Brain microvascular endothelial cell (primary cell): ENCODE results near the gene FAM110C.
"Not testable (repeated sequence)": the region's sequence is repeated elsewhere in the genome, so short reads cannot be mapped to it uniquely, and the experiment has no call there.

Experiments
- DNase-seq: peaks from one replicate; pipeline ENCODE4 v3.0.0-alpha.2; 2020
- H3K27ac ChIP-seq: fragments of 250-450 bp; sonication (Bioruptor Pico); 2 replicates; pipeline ENCODE4 v1.5.1; 2020; ENCODE audit warnings: mild to moderate bottlenecking, moderate library complexity
- H3K27me3 ChIP-seq: fragments of 250-450 bp; sonication (Bioruptor Pico); replicated peaks from 2 replicates; pipeline ENCODE4 v1.5.1; 2020; ENCODE audit warnings: mild to moderate bottlenecking
- H3K36me3 ChIP-seq: fragments of 250-450 bp; sonication (Bioruptor Pico); replicated peaks from 2 replicates; pipeline ENCODE4 v1.5.1; 2020; ENCODE audit warnings: mild to moderate bottlenecking
- H3K4me3 ChIP-seq: 2 replicates; pipeline ENCODE4 v1.5.1; 2011; ENCODE audit warnings: low read depth, mild to moderate bottlenecking, control low read depth, low read length, moderate library complexity
- CTCF ChIP-seq: IDR thresholded peaks from 2 replicates; pipeline ENCODE4 v1.5.1; 2011; ENCODE audit warnings: low read depth, mild to moderate bottlenecking, moderate library complexity, low read length, control low read depth, inconsistent platforms; ENCODE audit errors: missing control alignments
- in situ Hi-C: cut with HindIII; loops from 2 replicates; pipeline ENCODE4 v1.10.0; 2017; ENCODE audit warnings: low sequenced_read_pairs, low pct_ligation_motif_present

The FAM110C gene

GRCh38 chr2:19505-19904 is 26.8 kb downstream of the FAM110C start:
- Histone ChIP-seq H3K27me3 (no peaks in the 10 kb centered on the region), H3K27ac (no peak overlapping the region), H3K36me3 (no peaks in the 10 kb centered on the region), H3K4me3 (no peak overlapping the region)
- DNase-seq, result no peak
- in situ Hi-C loops, result no loop called here
- TF ChIP-seq CTCF, result no peak

GRCh38 chr2:18402-19271 is 27.7 kb downstream of the FAM110C start:
- DNase-seq, result no peak
- no peak overlapping the region for H3K4me3 ChIP-seq
- no peak overlapping the region for H3K27ac ChIP-seq
- H3K36me3 ChIP-seq, result no peaks in the 10 kb centered on the region
- H3K27me3 ChIP-seq, result no peaks in the 10 kb centered on the region
- TF ChIP-seq CTCF, result peak; percentile 58
- in situ Hi-C loops, result no loop called here

GRCh38 chr2:15916-16315 is 30.4 kb downstream of the FAM110C start:
- H3K27me3 ChIP-seq, in situ Hi-C loops, H3K36me3 ChIP-seq, H3K4me3 ChIP-seq, H3K27ac ChIP-seq: not testable (repeated sequence)
- DNase-seq, result peak; percentile 35

- in situ Hi-C loops, result no loop called here
These were observed 34.9 kb downstream of the FAM110C start for GRCh38 chr2:11248-11941.

GRCh38 chr2:10222-10875 is 36.0 kb downstream of the FAM110C start:
- Histone ChIP-seq H3K36me3 (no peaks in the 10 kb centered on the region), H3K27me3 (no peaks in the 10 kb centered on the region), H3K27ac (no peak overlapping the region), H3K4me3 (no peak overlapping the region)
- DNase-seq, result no peak
- TF ChIP-seq CTCF, result no peak
- in situ Hi-C loops, result no loop called here

More at GRCh38 chr2:11248-11941, 34.9 kb downstream of the FAM110C start:
- H3K4me3 ChIP-seq, result no peak overlapping the region
- no peak overlapping the region for H3K27ac ChIP-seq
- H3K36me3 ChIP-seq, result no peaks in the 10 kb centered on the region
- TF ChIP-seq CTCF, result peak; percentile 67
- H3K27me3 ChIP-seq, result no peaks in the 10 kb centered on the region
- DNase-seq, result peak; percentile 22
